Eye (tissue), 1 donor: ENCODE measurements around the gene CAMK1G.
A peak's percentile ranks its signal among the peaks of the same experiment; 100 is the strongest.

Source experiments
- DNase-seq: peaks from one replicate; pipeline ENCODE4 v3.0.0-alpha.2; 2015

The CAMK1G gene

DNA sequence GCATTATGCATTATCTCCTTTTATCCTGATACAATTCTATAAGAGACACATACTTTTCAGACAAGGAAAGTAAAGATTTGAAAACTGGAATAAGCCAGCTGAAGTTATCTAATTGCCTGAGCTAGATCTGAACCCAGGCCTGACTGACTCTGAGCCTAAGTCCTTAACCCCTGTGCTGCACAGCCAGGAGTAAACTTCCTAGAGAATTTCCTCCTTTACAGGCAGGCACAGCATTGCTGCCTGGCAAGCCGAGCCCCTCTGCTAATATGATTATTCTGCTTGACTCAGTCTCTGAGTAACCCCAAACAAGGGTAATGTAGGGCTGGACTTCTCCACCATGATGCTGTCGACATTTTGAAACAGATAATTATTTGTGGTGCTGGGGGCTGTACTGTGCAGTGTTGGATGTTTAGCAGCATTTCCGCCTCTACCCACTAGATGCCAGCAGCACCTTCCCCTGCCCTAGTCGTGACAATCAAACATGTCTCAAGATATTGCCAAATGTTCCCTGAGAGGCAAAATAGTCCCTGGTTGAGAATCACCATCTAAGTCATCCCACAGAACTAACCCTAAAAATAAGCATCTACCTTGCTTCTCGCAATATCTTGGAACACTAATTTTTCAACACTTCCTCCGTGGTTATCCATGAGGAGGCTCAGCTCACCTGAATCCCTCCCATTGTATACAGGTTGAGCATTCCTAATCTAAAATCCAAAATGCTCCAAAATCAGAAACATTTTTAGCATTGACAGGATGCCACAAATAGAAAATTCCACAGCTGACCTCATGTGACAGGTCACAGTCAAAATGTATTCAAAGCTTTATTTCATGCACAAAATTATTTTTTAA is 18.5 kb downstream of the CAMK1G start:
- peak; percentile 65 for DNase-seq

- no peak for DNase-seq
Observed at GRCh38 chr1:209603877-209604276, 20.4 kb downstream of the CAMK1G start.

DNA sequence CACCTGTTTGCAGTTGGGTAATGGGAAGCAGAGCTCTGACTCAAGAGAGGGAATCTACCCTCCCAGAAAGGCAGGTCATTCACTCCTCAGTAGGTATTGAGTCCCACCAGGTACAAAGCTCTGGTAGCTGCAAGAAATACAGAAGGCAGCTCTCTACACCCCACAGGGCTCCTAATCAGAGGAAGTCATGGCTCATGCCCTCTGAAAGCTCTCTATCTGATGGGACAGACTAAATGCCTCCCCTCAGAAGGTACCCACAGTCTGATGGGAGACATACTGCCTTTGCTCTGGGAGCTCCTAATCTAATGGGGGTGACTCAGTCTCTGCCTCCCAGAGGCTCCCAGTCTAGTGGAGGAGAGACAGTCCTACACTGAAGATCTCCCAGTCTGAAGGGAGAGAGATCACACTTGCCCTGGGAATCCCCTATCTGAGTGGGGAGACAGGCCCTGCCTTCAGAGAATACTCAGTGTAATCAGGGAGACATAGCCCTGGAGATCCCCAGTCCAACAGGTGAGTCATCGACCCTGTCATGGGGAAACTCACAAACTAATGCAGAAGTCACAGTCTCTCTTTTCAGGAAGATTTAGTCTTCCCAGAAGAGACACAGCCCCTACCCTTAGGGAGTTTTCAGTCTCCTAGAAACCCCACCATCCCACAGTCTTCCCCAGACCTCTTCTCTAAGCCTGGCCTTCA is 23.7 kb downstream of the CAMK1G start:
- DNase-seq: no peak

GRCh38 chr1:209607795-209608178 is 24.3 kb downstream of the CAMK1G start:
- DNase-seq: no peak

- peak; percentile 79 for DNase-seq
Observed at GRCh38 chr1:209609041-209609790, 25.7 kb downstream of the CAMK1G start.

- no peak for DNase-seq
Observed at GRCh38 chr1:209609791-209610630, 26.5 kb downstream of the CAMK1G start.

DNA sequence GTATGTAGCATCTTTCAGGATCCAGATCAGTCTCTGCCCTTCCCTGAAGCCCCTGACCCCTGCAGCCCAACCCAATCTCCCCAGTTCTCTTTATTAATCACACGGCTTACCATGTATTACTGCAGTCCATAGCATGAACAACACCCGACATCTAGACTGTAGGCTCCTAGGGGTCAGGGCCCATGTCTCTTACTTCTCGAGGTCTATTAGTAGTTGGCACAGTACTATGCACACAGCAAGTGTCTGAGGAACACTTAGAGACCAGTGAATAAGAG is 27.1 kb downstream of the CAMK1G start:
- DNase-seq: no peak

DNA sequence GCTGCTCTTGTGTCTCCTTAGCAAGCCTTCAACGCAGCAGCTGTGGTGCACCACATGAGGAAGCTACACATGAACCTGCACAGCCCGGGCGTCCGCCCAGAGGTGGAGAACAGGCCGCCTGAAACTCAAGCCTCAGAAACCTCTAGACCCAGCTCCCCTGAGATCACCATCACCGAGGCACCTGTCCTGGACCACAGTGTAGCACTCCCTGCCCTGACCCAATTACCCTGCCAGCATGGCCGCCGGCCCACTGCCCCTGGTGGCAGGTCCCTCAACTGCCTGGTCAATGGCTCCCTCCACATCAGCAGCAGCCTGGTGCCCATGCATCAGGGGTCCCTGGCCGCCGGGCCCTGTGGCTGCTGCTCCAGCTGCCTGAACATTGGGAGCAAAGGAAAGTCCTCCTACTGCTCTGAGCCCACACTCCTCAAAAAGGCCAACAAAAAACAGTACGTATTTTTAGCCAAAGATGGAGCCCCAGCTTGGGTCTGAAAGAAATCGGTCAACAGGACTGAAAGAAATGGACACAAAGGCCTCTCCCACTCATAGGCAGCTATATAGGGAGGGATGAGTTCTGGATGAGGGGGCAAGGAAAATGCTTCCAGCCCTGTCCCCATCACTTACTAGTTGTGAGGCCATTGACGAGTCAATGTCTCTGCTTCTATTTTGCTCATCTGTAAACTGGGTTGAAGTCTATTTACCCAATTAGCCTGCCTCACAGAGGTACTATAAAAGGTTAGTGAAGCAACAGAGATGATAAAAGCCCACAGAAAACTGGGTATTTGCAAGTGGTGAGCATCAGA is 28.5 kb downstream of the CAMK1G start:
- DNase-seq: no peak

DNA sequence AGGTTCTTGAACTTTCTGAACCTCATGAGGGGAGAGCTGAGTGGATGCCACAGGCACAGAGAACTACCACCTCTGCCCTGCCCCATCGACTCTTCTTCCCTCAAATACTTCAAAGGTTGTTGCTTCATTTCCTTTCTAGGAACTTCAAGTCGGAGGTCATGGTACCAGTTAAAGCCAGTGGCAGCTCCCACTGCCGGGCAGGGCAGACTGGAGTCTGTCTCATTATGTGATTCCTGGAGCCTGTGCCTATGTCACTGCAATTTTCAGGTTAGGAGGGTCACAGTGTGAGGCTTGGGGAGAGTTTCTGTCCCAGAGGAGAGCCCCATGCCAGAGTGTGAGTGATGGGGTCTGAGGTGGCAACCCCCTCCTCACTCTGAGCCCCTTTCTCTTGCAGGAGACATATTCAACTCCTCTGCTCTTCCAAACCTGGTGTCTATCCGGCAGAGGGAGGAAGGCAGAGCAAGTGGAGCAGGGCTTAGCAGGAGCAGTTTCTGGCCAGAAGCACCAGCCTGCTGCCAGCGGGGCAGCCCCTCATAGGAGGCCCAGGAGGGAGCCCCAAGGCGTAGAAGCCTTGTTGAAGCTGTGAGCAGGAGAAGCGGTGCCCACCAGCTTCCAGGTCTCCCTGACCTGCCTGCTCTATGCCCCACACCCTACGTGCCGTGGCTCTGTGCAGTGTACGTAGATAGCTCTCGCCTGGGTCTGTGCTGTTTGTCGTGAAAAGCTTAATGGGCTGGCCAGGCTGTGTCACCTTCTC is 29.3 kb downstream of the CAMK1G start:
- no peak for DNase-seq

DNA sequence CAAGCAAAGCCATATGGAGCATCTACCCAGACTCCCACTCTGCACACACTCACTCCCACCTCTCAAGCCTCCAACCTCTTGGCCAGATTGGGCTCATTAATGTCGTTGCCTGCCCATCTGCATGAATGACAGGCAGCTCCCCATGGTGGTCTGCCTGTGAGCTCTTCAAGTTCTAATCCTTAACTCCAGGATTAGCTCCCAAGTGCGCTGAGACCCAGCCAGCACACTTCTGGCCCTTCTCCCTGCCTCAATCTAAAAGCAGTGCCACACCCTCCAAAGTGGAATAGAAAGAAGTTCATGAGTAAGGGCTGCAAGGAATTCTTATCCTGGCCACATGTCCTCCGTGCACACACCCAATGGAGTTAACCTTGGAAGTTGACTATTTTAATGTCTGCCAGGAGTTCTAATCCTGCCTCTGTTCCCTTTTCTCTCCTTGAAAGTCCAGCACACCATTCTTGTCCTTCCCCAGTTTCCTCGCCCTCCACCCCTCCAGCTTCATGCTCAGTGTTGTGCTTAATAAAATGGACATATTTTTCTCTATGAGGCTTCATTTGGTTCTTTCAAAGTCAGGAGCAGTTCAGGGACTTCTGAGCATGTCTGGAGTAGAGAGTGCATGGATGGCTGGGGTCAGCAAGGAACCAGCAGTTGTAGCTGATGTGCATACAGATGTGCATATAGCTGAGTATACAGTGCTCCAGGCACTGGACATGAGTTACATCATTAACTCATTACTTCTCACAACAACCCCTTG is 30.1 kb downstream of the CAMK1G start:
- DNase-seq: no peak

- DNase-seq: no peak
Observed at GRCh38 chr1:209614151-209614420, 30.6 kb downstream of the CAMK1G start.

- DNase-seq: no peak
Observed at GRCh38 chr1:209614906-209615305, 31.4 kb downstream of the CAMK1G start.

DNA sequence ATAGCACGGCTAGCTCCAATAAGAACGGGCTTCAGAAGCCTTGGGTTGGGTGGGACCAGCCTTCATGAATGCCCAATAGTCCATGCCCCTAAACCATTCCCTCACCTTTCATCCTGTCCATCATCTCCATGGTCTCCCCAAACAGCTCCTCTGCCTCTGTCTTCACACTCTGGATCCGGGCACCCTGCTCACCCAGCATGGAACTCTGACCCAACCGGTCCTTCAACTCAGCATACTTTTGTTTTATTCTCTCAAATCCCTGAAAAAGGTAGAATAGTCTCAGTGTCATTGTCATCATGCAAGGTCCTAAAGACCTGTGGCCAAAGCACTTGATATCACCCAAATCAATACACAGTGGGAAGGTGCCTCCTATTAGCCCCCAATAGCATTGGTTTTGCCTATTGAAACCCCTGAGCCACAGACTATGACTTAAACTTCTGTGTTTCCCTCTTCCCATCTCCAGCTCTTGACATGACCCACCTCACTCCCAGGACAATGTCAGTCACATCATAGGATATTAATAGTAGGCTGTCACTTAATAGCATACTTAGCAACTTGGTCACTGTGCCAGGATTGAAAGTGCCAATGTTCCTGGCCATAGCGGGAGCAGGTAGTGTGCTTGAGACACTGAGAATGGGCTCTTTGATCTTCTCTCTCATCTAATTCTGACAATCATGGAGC is 33.0 kb downstream of the CAMK1G start:
- DNase-seq: no peak

GRCh38 chr1:209617047-209617673 is 33.6 kb downstream of the CAMK1G start:
- no peak for DNase-seq

DNA sequence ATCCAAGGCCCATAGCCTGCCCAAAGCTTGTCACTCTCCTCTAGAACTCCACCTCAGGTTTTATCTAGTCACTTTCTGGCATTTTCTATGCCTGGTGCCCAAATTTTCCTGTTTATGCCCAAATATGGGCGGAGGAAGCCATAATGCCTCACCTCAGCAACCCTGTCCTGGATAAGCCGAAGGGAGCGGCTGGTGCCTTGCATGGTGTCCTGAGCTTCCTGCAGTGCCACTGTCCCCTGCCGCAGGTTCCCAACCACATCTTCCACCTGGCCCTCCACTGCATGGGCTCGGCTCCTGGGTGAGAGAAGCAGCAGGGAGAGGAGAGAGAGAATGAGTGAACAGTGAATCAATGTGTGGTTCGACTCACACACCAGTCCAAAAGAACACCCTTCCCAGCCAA is 34.2 kb downstream of the CAMK1G start:
- no peak for DNase-seq

DNA sequence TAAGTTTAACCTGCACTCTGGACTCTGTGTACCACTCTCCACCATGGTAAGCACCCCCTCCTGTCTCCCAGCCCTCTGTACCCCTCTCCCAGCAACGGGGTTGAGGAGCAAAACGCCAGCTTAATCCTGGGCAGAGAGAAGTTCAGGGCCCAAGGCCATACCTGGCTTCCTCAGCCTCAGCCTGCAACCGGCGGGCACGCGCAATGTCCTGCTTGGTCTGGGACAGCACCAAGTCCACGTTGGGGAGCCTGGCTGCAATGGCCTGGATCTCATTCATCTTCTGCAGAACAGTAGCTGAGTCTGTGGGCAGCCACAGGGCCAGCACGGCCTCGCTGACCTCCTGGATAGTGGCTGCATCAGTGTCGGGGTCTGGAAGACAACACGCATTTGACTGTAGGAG is 34.8 kb downstream of the CAMK1G start:
- DNase-seq: no peak

GRCh38 chr1:209618756-209619420 is 35.4 kb downstream of the CAMK1G start:
- DNase-seq: no peak

DNA sequence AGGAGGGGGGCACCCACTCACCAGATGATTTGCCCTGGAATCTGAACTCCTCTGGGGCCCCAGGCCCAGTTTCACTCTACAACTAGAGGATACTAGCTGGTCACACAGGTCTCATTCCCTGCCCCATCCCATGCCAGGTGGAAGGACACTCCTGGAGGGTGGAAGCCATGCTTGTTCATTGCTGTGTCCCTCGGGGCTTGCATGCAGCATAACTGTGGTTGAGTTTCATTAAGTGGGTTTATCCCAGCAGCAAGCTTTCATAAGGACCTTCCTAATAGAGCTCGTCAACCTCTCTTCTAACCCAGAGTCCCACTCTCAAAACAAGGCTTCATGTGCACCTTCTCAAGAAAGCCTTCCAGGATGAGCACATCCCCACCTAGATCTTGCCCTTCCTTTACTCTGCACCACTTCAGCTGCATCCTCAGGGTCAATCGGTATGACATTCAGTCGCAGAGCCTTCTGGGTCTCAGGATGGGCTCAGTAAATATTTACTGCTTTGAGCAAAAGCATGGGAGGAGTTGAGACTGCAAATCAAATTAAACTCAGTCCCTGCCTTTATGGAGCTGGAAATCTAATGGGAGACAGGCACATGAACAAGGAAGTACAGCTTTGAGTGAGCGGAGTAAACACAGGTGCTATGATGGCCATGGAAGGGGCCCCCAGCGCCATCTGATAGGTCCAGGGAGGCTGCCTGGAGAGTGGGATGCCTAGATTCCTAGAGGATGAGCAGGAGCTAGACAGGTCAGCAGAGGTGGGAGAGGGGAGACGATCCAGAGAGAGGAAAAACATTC is 36.4 kb downstream of the CAMK1G start:
- no peak for DNase-seq
